ENCODE measurements around the gene ITGA3. TPM values are rescaled to one million over a fixed set of nuclear protein-coding genes. Genes with fewer than 3 reads are reported as not detected.

Gene ITGA3
- total RNA-seq, 1 donor from 2014 or later: 57.8 TPM

- no peak for DNase-seq (ENCODE audit: low spot score)
- intact Hi-C loops (cut with DNase I): no loop called here
Observed at GRCh38 chr17:50100480-50100883, 44.6 kb downstream of the ITGA3 start.

- DNase-seq (ENCODE audit: low spot score): no peak
Observed at GRCh38 chr17:50100921-50101345, 45.0 kb downstream of the ITGA3 start.

GRCh38 chr17:50101346-50102163, 45.6 kb downstream of the ITGA3 start:
- no peak for DNase-seq (ENCODE audit: low spot score)
- intact Hi-C loops (cut with DNase I): no loop called here

More at GRCh38 chr17:50100921-50101345, 45.0 kb downstream of the ITGA3 start:
- intact Hi-C loops (cut with DNase I): no loop called here

GRCh38 chr17:50102164-50102991, 46.5 kb downstream of the ITGA3 start:
- peak; percentile 92 for DNase-seq (ENCODE audit: low spot score)
- intact Hi-C loops (cut with DNase I): no loop called here

- DNase-seq (ENCODE audit: low spot score): no peak
- intact Hi-C loops (cut with DNase I): no loop called here
Observed at GRCh38 chr17:50103252-50103651, 47.3 kb downstream of the ITGA3 start.

GRCh38 chr17:50103941-50104340, 48.0 kb downstream of the ITGA3 start:
- DNase-seq (ENCODE audit: low spot score): no peak
- intact Hi-C loops (cut with DNase I): no loop called here

- DNase-seq (ENCODE audit: low spot score): no peak
- intact Hi-C loops (cut with DNase I): no loop called here
Observed at GRCh38 chr17:50105811-50106210, 49.9 kb downstream of the ITGA3 start.

GRCh38 chr17:50106393-50107131, 50.7 kb downstream of the ITGA3 start:
- no peak for DNase-seq (ENCODE audit: low spot score)
- intact Hi-C loops (cut with DNase I): no loop called here

GRCh38 chr17:50107790-50108414, 52.0 kb downstream of the ITGA3 start:
- no peak for DNase-seq (ENCODE audit: low spot score)

GRCh38 chr17:50108556-50108955, 52.6 kb downstream of the ITGA3 start:
- intact Hi-C loops (cut with DNase I): no loop called here
- no peak for DNase-seq (ENCODE audit: low spot score)

More at GRCh38 chr17:50107790-50108414, 52.0 kb downstream of the ITGA3 start:
- intact Hi-C loops (cut with DNase I): no loop called here

- intact Hi-C loops (cut with DNase I): no loop called here
- DNase-seq (ENCODE audit: low spot score): no peak
Observed at GRCh38 chr17:50109207-50109606, 53.3 kb downstream of the ITGA3 start.

GRCh38 chr17:50109785-50110184, 53.9 kb downstream of the ITGA3 start:
- intact Hi-C loops (cut with DNase I): loop anchor here (5.0 kb wide), 1 partner anchor 38 kb away; no protein-coding TSS in a partner anchor
- no peak for DNase-seq (ENCODE audit: low spot score)

- intact Hi-C loops (cut with DNase I): loop anchor here (5.0 kb wide), 1 partner anchor 37 kb away; no protein-coding TSS in a partner anchor
- peak; percentile 86 for DNase-seq (ENCODE audit: low spot score)
Observed at GRCh38 chr17:50110591-50111349, 54.9 kb downstream of the ITGA3 start.

- DNase-seq (ENCODE audit: low spot score): peak; percentile 88
- intact Hi-C loops (cut with DNase I): loop anchor here (5.0 kb wide), 1 partner anchor 35 kb away; no protein-coding TSS in a partner anchor
Observed at GRCh38 chr17:50111673-50112655, 56.1 kb downstream of the ITGA3 start.

- intact Hi-C loops (cut with DNase I): loop anchor here (5.0 kb wide), 1 partner anchor 35 kb away; no protein-coding TSS in a partner anchor
- DNase-seq (ENCODE audit: low spot score): no peak
Observed at GRCh38 chr17:50112694-50113093, 56.8 kb downstream of the ITGA3 start.

GRCh38 chr17:50113624-50114320, 57.9 kb downstream of the ITGA3 start:
- intact Hi-C loops (cut with DNase I): loop anchor here (5.0 kb wide), 1 partner anchor 34 kb away; no protein-coding TSS in a partner anchor
- DNase-seq (ENCODE audit: low spot score): peak; percentile 77

- intact Hi-C loops (cut with DNase I): loop anchor here (5.0 kb wide), 1 partner anchor 33 kb away; no protein-coding TSS in a partner anchor
- no peak for DNase-seq (ENCODE audit: low spot score)
Observed at GRCh38 chr17:50114401-50114800, 58.5 kb downstream of the ITGA3 start.

Data from cardiac septum (tissue), 1 donor.